Sciatic nerve (tissue), 2 donors: Measurements from ENCODE around the gene CISD1. TPM values are rescaled to one million over a fixed set of nuclear protein-coding genes. Genes with fewer than 3 reads are reported as not detected.
"Not testable (repeated sequence)": the region's sequence is repeated elsewhere in the genome, so short reads cannot be mapped to it uniquely, and the experiment has no call there.

Experiments
- ATAC-seq: fragments of 200-7000 bp; cut with Tn5 transposase; one replicate; pipeline ENCODE4 v1.9.1; 2020; ENCODE audit warnings: mild to moderate bottlenecking, moderate library complexity
- DNase-seq: peaks from one replicate; pipeline ENCODE4 v3.0.0-alpha.2; 2020; ENCODE audit warnings: low spot score
- intact Hi-C: fragments of 100-400 bp; cut with DNase I; formaldehyde crosslinking; loops from one replicate; pipeline ENCODE4 v1.14.2; 2022
- total RNA-seq: library from RNA; stranded (reverse); fragmentation: NEBNext Ultra II Directional; extraction: Animal tissue kit (Norgen Biotek cat#: 25700); gene quantifications from one replicate; pipeline ENCODE4 v1.2.1, GENCODE V29; 2021
- donor health status: DM: no; HTN: no; CAD: no.
- donor health status: DM: no; HTN: no; CAD: no.

CISD1 gene
- total RNA-seq: 16.1 TPM

GRCh38 chr10:58268946-58269781 lies at the start of gene CISD1:
CISD1 (plus strand) TSS chr10:58269162; CDS start chr10:58269274, 112 bp downstream.
- DNase-seq (peak; percentile 97), ATAC-seq (peak; percentile 96)
- intact Hi-C loops: no loop called here

GRCh38 chr10:58219875-58220274 lies 49.1 kb upstream of the CISD1 start:
- DNase-seq (no peak), ATAC-seq (no peak)
- intact Hi-C loops: no loop called here

GRCh38 chr10:58220769-58221451 lies 48.1 kb upstream of the CISD1 start:
- DNase-seq (no peak), ATAC-seq (peak; percentile 62)
- intact Hi-C loops: no loop called here

- intact Hi-C loops: no loop called here
- DNase-seq (no peak), ATAC-seq (no peak)
Measured at GRCh38 chr10:58225654-58226053, 43.3 kb upstream of the CISD1 start.

- intact Hi-C loops, ATAC-seq, DNase-seq: not testable (repeated sequence)
Measured at GRCh38 chr10:58229856-58230255, 39.1 kb upstream of the CISD1 start.

- intact Hi-C loops: no loop called here
- ATAC-seq (no peak), DNase-seq (no peak)
Measured at GRCh38 chr10:58237014-58237834, 31.7 kb upstream of the CISD1 start.

GRCh38 chr10:58239561-58240169 lies 29.3 kb upstream of the CISD1 start:
- no peak for DNase-seq
- intact Hi-C loops: no loop called here
- ATAC-seq: no peak

GRCh38 chr10:58240531-58240930 lies 28.4 kb upstream of the CISD1 start:
- DNase-seq (no peak), ATAC-seq (no peak)
- intact Hi-C loops: no loop called here

GRCh38 chr10:58241346-58241745 lies 27.6 kb upstream of the CISD1 start:
- ATAC-seq (no peak), DNase-seq (no peak)
- intact Hi-C loops: no loop called here

GRCh38 chr10:58243269-58243668 lies 25.7 kb upstream of the CISD1 start:
- no peak for ATAC-seq
- DNase-seq: no peak
- intact Hi-C loops: no loop called here

GRCh38 chr10:58243801-58244200 lies 25.2 kb upstream of the CISD1 start:
- intact Hi-C loops, ATAC-seq, DNase-seq: not testable (repeated sequence)

- DNase-seq, ATAC-seq, intact Hi-C loops: not testable (repeated sequence)
Measured at GRCh38 chr10:58244242-58244641, 24.7 kb upstream of the CISD1 start.

GRCh38 chr10:58244666-58245065 lies 24.3 kb upstream of the CISD1 start:
- ATAC-seq, intact Hi-C loops, DNase-seq: not testable (repeated sequence)

GRCh38 chr10:58253184-58253583 lies 15.8 kb upstream of the CISD1 start:
- ATAC-seq (no peak), DNase-seq (no peak)
- intact Hi-C loops: no loop called here

- DNase-seq (no peak), ATAC-seq (no peak)
- intact Hi-C loops: no loop called here
Measured at GRCh38 chr10:58254644-58255043, 14.3 kb upstream of the CISD1 start.

GRCh38 chr10:58256013-58256780 lies 12.8 kb upstream of the CISD1 start:
- ATAC-seq, DNase-seq, intact Hi-C loops: not testable (repeated sequence)

- ATAC-seq (no peak), DNase-seq (no peak)
- intact Hi-C loops: no loop called here
Measured at GRCh38 chr10:58258977-58259692, 9.8 kb upstream of the CISD1 start.

- ATAC-seq (no peak), DNase-seq (no peak)
- intact Hi-C loops: no loop called here
Measured at GRCh38 chr10:58260334-58260733, 8.6 kb upstream of the CISD1 start.
